Measurements from ENCODE around the gene GRIN1.

DNA sequence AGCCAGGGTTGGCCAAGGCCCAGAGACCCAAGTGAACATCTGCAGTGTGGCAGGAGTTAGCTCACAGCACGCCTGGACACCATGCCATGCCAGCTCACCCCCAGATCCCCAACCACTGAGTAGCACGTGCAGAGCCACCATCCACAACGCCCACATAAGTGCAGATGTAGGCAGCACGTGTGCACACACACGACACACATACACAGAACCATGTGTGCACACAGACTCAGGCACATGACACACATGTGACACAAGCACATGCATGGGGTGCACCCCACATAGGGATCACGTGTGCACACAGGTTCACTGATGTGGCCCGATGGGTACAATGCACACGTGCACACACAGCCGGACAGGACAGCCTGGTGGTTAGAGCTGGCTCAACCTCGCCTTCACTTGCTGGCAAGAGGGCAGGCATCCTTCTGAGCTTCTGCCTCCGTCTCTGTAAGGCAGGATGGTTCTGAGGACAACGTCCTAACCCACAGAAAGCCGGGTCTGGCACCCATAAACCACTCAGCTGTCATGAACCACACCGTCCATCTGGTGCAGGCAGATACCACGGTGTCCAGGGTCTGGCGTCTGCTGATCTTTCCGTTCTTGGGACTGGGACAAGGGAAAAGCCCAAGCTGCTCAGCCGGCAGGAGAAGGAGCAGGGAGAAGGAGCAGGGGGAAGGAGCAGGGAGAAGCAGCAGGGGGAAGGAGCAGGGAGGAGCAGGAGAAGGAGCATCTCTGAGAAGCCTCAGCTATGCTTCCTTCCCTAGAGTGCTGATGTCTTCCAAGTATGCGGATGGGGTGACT is 18.9 kb downstream of the GRIN1 start:
- no peak for TF ChIP-seq POLR2A (IDR thresholded peaks at IDR 0.05; ENCODE audit: low read depth, low read length)
- no peak for TF ChIP-seq CTCF (IDR thresholded peaks at IDR 0.05; ENCODE audit: extremely low read depth in 1 of 2, insufficient read depth in 1 of 2, low read depth in 1 of 2, low read length in 2 of 2)
